Ramos (cell line): ENCODE results near the gene ZNF214.

Source experiments
- in situ Hi-C: fragments of 300-500 bp; cut with MboI; formaldehyde crosslinking; loops from one replicate; pipeline ENCODE4 v1.14.3; 2022; ENCODE audit warnings: low sequenced_read_pairs; ENCODE audit not compliant: unreplicated experiment

Gene ZNF214

GRCh38 chr11:7020183-7020917 is at the start of gene ZNF214, which contains the start of gene NLRP14:
TSS of gene ZNF214 (minus strand) at chr11:7020346. CDS start at chr11:7002835, 17,511 bp downstream.
TSS of gene NLRP14 (plus strand) at chr11:7020479. CDS start at chr11:7038587, 18,108 bp downstream.
- in situ Hi-C loops, result no loop called here

- in situ Hi-C loops, result no loop called here
Measured at GRCh38 chr11:7062534-7062933, 42.4 kb upstream of the ZNF214 start.

- in situ Hi-C loops, result no loop called here
Measured at GRCh38 chr11:7060868-7061267, 40.7 kb upstream of the ZNF214 start.

- in situ Hi-C loops, result no loop called here
Measured at GRCh38 chr11:7057641-7058040, 37.5 kb upstream of the ZNF214 start.

GRCh38 chr11:7056828-7057513 is 36.8 kb upstream of the ZNF214 start:
- in situ Hi-C loops, result no loop called here

- in situ Hi-C loops, result no loop called here
Measured at GRCh38 chr11:7050191-7050590, 30.0 kb upstream of the ZNF214 start.

- in situ Hi-C loops, result no loop called here
Measured at GRCh38 chr11:7046474-7047175, 26.5 kb upstream of the ZNF214 start.

GRCh38 chr11:7034019-7034418 is 13.9 kb upstream of the ZNF214 start:
- in situ Hi-C loops, result no loop called here

- in situ Hi-C loops, result no loop called here
Measured at GRCh38 chr11:7032692-7033091, 12.5 kb upstream of the ZNF214 start.

- in situ Hi-C loops, result no loop called here
Measured at GRCh38 chr11:7031471-7031871, 11.3 kb upstream of the ZNF214 start.

GRCh38 chr11:7030836-7031235 is 10.7 kb upstream of the ZNF214 start:
- in situ Hi-C loops, result no loop called here

- in situ Hi-C loops, result no loop called here
Measured at GRCh38 chr11:7028141-7028540, 8.0 kb upstream of the ZNF214 start.

- in situ Hi-C loops, result no loop called here
Measured at GRCh38 chr11:7021318-7021717, 1.2 kb upstream of the ZNF214 start.

- in situ Hi-C loops, result no loop called here
Measured at GRCh38 chr11:7019500-7020182, 505 bp downstream of the ZNF214 start.

GRCh38 chr11:7016011-7016410 is 4.1 kb downstream of the ZNF214 start:
- in situ Hi-C loops, result no loop called here

GRCh38 chr11:7014118-7014517 is 6.0 kb downstream of the ZNF214 start:
- in situ Hi-C loops, result no loop called here

GRCh38 chr11:7004482-7004881 is 15.7 kb downstream of the ZNF214 start:
- in situ Hi-C loops, result no loop called here

GRCh38 chr11:6995703-6996102 is 24.4 kb downstream of the ZNF214 start:
- in situ Hi-C loops, result no loop called here

- in situ Hi-C loops, result no loop called here
Measured at GRCh38 chr11:6992457-6993417, 27.4 kb downstream of the ZNF214 start.
